K562 (cell line): ENCODE data around the gene U2AF1L4. TPM values are rescaled to one million over a fixed set of nuclear protein-coding genes. Genes with fewer than 3 reads are reported as not detected.

ENCODE experiments used
- ATAC-seq: fragments of 200-7000 bp; cut with Tn5 transposase; 3 replicates; pipeline ENCODE4 v1.9.1; 2020; ENCODE audit warnings: moderate library complexity
- BruUV-seq: library from RNA; stranded (reverse); fragments of 400-500 nt; replicated peaks from 2 replicates; lab custom pipeline; 2021; lab: Mats Ljungman, UMichigan
- CTCF ChIA-PET: fragments of 300-600 bp; formaldehyde crosslinking; extraction: SDS; loops from one replicate; lab custom pipeline; 2021; ENCODE audit warnings: low intra/inter-chr PET ratio; lab: Yijun Ruan, JAX
- POLR2A ChIA-PET: fragments of 300-600, 350-650 bp; sonication (Branson Sonifier 250); formaldehyde crosslinking; extraction: SDS; loops from one replicate; lab custom pipeline; 2021; ENCODE audit warnings: antibody characterized with exemption, inconsistent platforms; lab: Yijun Ruan, JAX
- DNase-seq, 4 experiments: peaks; one replicate each; pipeline versions ENCODE4 v3.0.0 to v3.0.0-alpha.2; 2011 to 2018; ENCODE audit warnings: low spot score in 3 of 4, mixed read lengths in 3 of 4; ENCODE audit errors: extremely low read depth in 1 of 4
- FAIRE-seq: peaks from 2 replicates; lab custom pipeline; 2011; peaks lifted over from hg19 to GRCh38; lab: Jason Lieb, UNC
- H2AFZ ChIP-seq: 2 replicates; pipeline ENCODE4 v1.6.0; 2011; ENCODE audit warnings: low read depth, low read length, control low read depth, inconsistent platforms
- H3K27ac ChIP-seq: fragments of 200-600 bp; 3 replicates; pipeline ENCODE4 v1.8.0; 2011; ENCODE audit warnings: low read depth, mild to moderate bottlenecking, control low read depth, inconsistent platforms, low read length, moderate library complexity, mixed read lengths; ENCODE audit errors: extremely low read depth
- H3K27me3 ChIP-seq, 2 experiments: fragments of 300-600 bp in 1 of 2; 2 replicates in 1 of 2; 3 replicates in 1 of 2; pipeline versions ENCODE4 v1.6.0 to v1.8.0; 2011; ENCODE audit warnings: inconsistent platforms in 2 of 2, low read length in 2 of 2, mild to moderate bottlenecking in 1 of 2, mixed read lengths in 1 of 2, moderate library complexity in 1 of 2; ENCODE audit not compliant: control insufficient read depth in 2 of 2, insufficient read depth in 2 of 2
- H3K36me3 ChIP-seq: fragments of 300-600 bp; 3 replicates; pipeline ENCODE4 v1.8.0; 2011; ENCODE audit warnings: mild to moderate bottlenecking, low read length, inconsistent platforms; ENCODE audit not compliant: control insufficient read depth, insufficient read depth
- H3K4me1 ChIP-seq, 2 experiments: fragments of 200-600 bp in 1 of 2; replicated peaks in 1 of 2; 2 replicates in 1 of 2; 3 replicates in 1 of 2; pipeline versions ENCODE4 v1.5.1 to v1.8.0; 2011; ENCODE audit warnings: inconsistent platforms in 2 of 2, low read length in 2 of 2, mild to moderate bottlenecking in 1 of 2, mixed read lengths in 1 of 2, moderate library complexity in 1 of 2; ENCODE audit not compliant: control insufficient read depth in 2 of 2, insufficient read depth in 2 of 2
- H3K4me2 ChIP-seq: 2 replicates; pipeline ENCODE4 v1.6.1; 2011; ENCODE audit warnings: low read length, control low read depth, inconsistent platforms, mixed read lengths; ENCODE audit not compliant: insufficient read depth
- H3K4me3 ChIP-seq: fragments of 200-600 bp; sonication (generic), shearing (Covaris generic); 2 replicates; pipeline ENCODE4 v1.5.1; 2016; ENCODE audit warnings: control low read depth, inconsistent platforms
- H3K79me2 ChIP-seq: fragments of 200-600 bp; 3 replicates; pipeline ENCODE4 v1.8.0; 2011; ENCODE audit warnings: low read length, inconsistent platforms; ENCODE audit not compliant: control insufficient read depth, insufficient read depth
- H3K9ac ChIP-seq, 2 experiments: 2 replicates each; pipeline versions ENCODE4 v1.6.0 to v1.6.1; 2011; ENCODE audit warnings: low read depth in 2 of 2, low read length in 2 of 2, control low read depth in 1 of 2, inconsistent platforms in 1 of 2, mild to moderate bottlenecking in 1 of 2, mixed read lengths in 1 of 2; ENCODE audit not compliant: insufficient read depth in 1 of 2
- H3K9me1 ChIP-seq: one replicate; pipeline ENCODE4 v1.6.0; 2011; ENCODE audit warnings: inconsistent platforms, mild to moderate bottlenecking, low read length, moderate library complexity; ENCODE audit not compliant: control insufficient read depth, insufficient read depth
- H3K9me3 ChIP-seq: replicated peaks from 2 replicates; pipeline ENCODE4 v1.5.1; 2011; ENCODE audit warnings: low read depth, low read length, inconsistent platforms; ENCODE audit not compliant: control insufficient read depth, insufficient read depth
- H4K20me1 ChIP-seq: replicated peaks from 2 replicates; pipeline ENCODE4 v1.6.1; 2011; ENCODE audit warnings: low read length, inconsistent platforms, mixed read lengths; ENCODE audit not compliant: control insufficient read depth, insufficient read depth
- CBX2 ChIP-seq: fragments of 200-600 bp; sonication (generic); IDR thresholded peaks from one replicate; pipeline ENCODE4 v1.6.1; 2012; ENCODE audit warnings: mild to moderate bottlenecking, low read length, inconsistent platforms; ENCODE audit not compliant: insufficient read depth, poor library complexity, severe bottlenecking
- EP400 ChIP-seq: fragments of 450-650 bp; IDR thresholded peaks from 2 replicates; pipeline ENCODE4 v1.6.1; 2017; ENCODE audit warnings: antibody characterized with exemption, mild to moderate bottlenecking, moderate library complexity
- TEAD4 ChIP-seq, 2 experiments: sonication (generic) in 1 of 2; formaldehyde crosslinking in 1 of 2; IDR thresholded peaks; 2 replicates each; pipeline versions ENCODE4 v1.6.1 to v1.8.0; 2012 to 2022; ENCODE audit warnings: borderline replicate concordance in 1 of 2, inconsistent platforms in 1 of 2, low read length in 1 of 2, mild to moderate bottlenecking in 1 of 2, missing genetic modification reagents in 1 of 2
- TGIF2 ChIP-seq: sonication (generic); formaldehyde crosslinking; IDR thresholded peaks from 2 replicates; pipeline ENCODE4 v1.8.1; 2022; ENCODE audit warnings: mild to moderate bottlenecking, missing genetic modification reagents, moderate library complexity
- ZNF398 ChIP-seq: fragments of 250-450 bp; sonication (Bioruptor Pico); IDR thresholded peaks from 2 replicates; pipeline ENCODE4 v1.8.0; 2021; ENCODE audit warnings: moderate library complexity, mild to moderate bottlenecking, inconsistent platforms
- WGBS: fragments of 100-300 bp; shearing (Covaris generic); methylation state at CpG from one replicate; pipeline ENCODE4 v1.1.6; 2016; ENCODE audit warnings: low coverage, mixed read lengths; ENCODE audit not compliant: insufficient coverage; ENCODE audit errors: missing lambda C conversion rate; 5-methylcytosine and 5-hydroxymethylcytosine counted together
- in situ Hi-C: fragments of 300-500 bp; cut with MboI; formaldehyde crosslinking; loops from 4 replicates; pipeline ENCODE4 v1.15.0; 2018; ENCODE audit warnings: inconsistent platforms, mixed read lengths
- intact Hi-C: fragments of 100-400 bp; cut with micrococcal nuclease; formaldehyde crosslinking; loops from 2 replicates; pipeline ENCODE4 v1.14.2; 2022
- polyA plus RNA-seq, 8 experiments: library from polyadenylated mRNA; depleted of rRNA in 4 of 8; stranded (reverse) in 5 of 8; unstranded in 3 of 8; fragments of >200 nt; fragmentation: Nextera tagmentation in 2 of 8; fragmentation: Illumina TruSeq in 1 of 8; extraction: Ambion mirVana in 2 of 8; extraction: Trizol in 1 of 8; gene quantifications; 2 replicates each; pipeline versions ENCODE4 v1.2.1 to v1.2.3, GENCODE V29; 2011 to 2014; ENCODE audit warnings: inconsistent platforms in 1 of 8, missing spikeins in 1 of 8
- total RNA-seq, 7 experiments: library from RNA; depleted of rRNA in 6 of 7; stranded (reverse); fragments of >200 nt in 6 of 7; fragmentation: Illumina TruSeq in 2 of 7; extraction: Trizol in 2 of 7; gene quantifications; 2 replicates each; pipeline versions ENCODE4 v1.2.1 to v1.2.3, GENCODE V29; 2011 to 2021; ENCODE audit warnings: low replicate concordance in 1 of 7

Gene U2AF1L4
- total and polyA plus RNA-seq, 9 of the 15 experiments (the other 6 are each of a cell fraction or from before 2014, with no cell fraction given) = 8.4 to 19.5 (median 12.6) TPM

- H4K20me1 ChIP-seq = no peaks in the 10 kb centered on the region
- no peak for FAIRE-seq
- POLR2A ChIA-PET = interaction anchor here (1.2 to 1.3 kb wide), 2 partner anchors 11 to 22 kb away, joined by 3 read pairs; no protein-coding TSS in a partner anchor
These were observed 43.2 kb upstream of the U2AF1L4 start for GRCh38 chr19:35788205-35788960.

More at GRCh38 chr19:35788205-35788960, 43.2 kb upstream of the U2AF1L4 start:
- Histone ChIP-seq H3K9me1 (no peaks in the 10 kb centered on the region), H3K27ac (no peak overlapping the region), H2AFZ (no peak overlapping the region), H3K27me3 (no peaks in the 10 kb centered on the region), H3K79me2 (no peaks in the 10 kb centered on the region), H3K9me3 (no peaks in the 10 kb centered on the region), H3K4me2 (no peak overlapping the region), H3K4me1 (peaks cover 0 to 60% of the 10 kb centered on the region in 2 experiments; a peak in 3 of 5 replicates), H3K4me3 (no peak overlapping the region), H3K9ac (no peak overlapping the region), H3K36me3 (no peaks in the 10 kb centered on the region)
- TF ChIP-seq CBX2 (no peak), EP400 (no peak), ZNF398 (CRISPR knock-in tag) (no peak), TGIF2 (CRISPR knock-in tag) (no peak), TEAD4 (IDR thresholded peaks at IDR 0.05; ENCODE audit: low read length) (no peak), TEAD4 (CRISPR knock-in tag; IDR thresholded peaks at IDR 0.05; ENCODE audit: borderline replicate concordance) (no peak)
- DNase-seq (no peak), ATAC-seq (no peak)
- CTCF ChIA-PET = no interaction called here
- intact Hi-C loops = no loop called here
- in situ Hi-C loops = no loop called here
- 28% methylated on average over 5 of the region's 12 CpGs for WGBS
- BruUV-seq = no TSS peak
